Measurements from ENCODE around the gene WDR27. TPM values are rescaled to one million over a fixed set of nuclear protein-coding genes. Genes with fewer than 3 reads are reported as not detected.

The WDR27 gene
- total RNA-seq, 2 donors from 2014 or later = 17.8 to 53.1 TPM

- H3K36me3 ChIP-seq = no peaks in the 10 kb centered on the region
- intact Hi-C loops (cut with DNase I) = no loop called here
- H3K27me3 ChIP-seq (replicated peaks; ENCODE audit: insufficient read depth) = no peaks in the 10 kb centered on the region
- no peak overlapping the region for H3K27ac ChIP-seq
- WGBS = 95% methylated on average over 19 of the region's 19 CpGs
- no peaks in the 10 kb centered on the region for H3K9me3 ChIP-seq
- no peaks in the 10 kb centered on the region for H3K4me1 ChIP-seq (replicated peaks)
- TF ChIP-seq POLR2A (IDR thresholded peaks at IDR 0.05) = no peak
- no peak overlapping the region for H3K4me3 ChIP-seq
- no peak for DNase-seq (ENCODE audit: low spot score)
These were observed 62.9 kb downstream of the WDR27 start for GRCh38 chr6:169638915-169639314.

- Histone ChIP-seq H3K4me1 (replicated peaks) (no peaks in the 10 kb centered on the region), H3K9me3 (no peaks in the 10 kb centered on the region), H3K27ac (no peak overlapping the region), H3K27me3 (replicated peaks; ENCODE audit: insufficient read depth) (no peaks in the 10 kb centered on the region), H3K36me3 (no peaks in the 10 kb centered on the region), H3K4me3 (no peak overlapping the region)
- TF ChIP-seq CTCF (IDR thresholded peaks at IDR 0.05) (no peak), POLR2AphosphoS5 (IDR thresholded peaks at IDR 0.05) (no peak), POLR2A (IDR thresholded peaks at IDR 0.05) (no peak)
- intact Hi-C loops (cut with DNase I) = no loop called here
- 98% methylated on average over 14 of the region's 14 CpGs for WGBS
- DNase-seq (ENCODE audit: low spot score) = no peak
These were observed 63.4 kb downstream of the WDR27 start for GRCh38 chr6:169638388-169638787.

- DNase-seq (ENCODE audit: low spot score) = no peak
- Histone ChIP-seq H3K27me3 (replicated peaks; ENCODE audit: insufficient read depth) (no peaks in the 10 kb centered on the region), H3K4me3 (no peak overlapping the region), H3K4me1 (replicated peaks) (no peaks in the 10 kb centered on the region), H3K27ac (no peak overlapping the region), H3K9me3 (no peaks in the 10 kb centered on the region), H3K36me3 (no peaks in the 10 kb centered on the region)
- WGBS = 96% methylated on average over 12 of the region's 12 CpGs
- intact Hi-C loops (cut with DNase I) = no loop called here
- TF ChIP-seq POLR2A (IDR thresholded peaks at IDR 0.05) = no peak
- no peak for TF ChIP-seq POLR2AphosphoS5 (IDR thresholded peaks at IDR 0.05)
- TF ChIP-seq CTCF (IDR thresholded peaks at IDR 0.05) = no peak
These were observed 66.5 kb downstream of the WDR27 start for GRCh38 chr6:169635345-169635744.

- H3K36me3 ChIP-seq = no peaks in the 10 kb centered on the region
- H3K9me3 ChIP-seq = no peaks in the 10 kb centered on the region
- intact Hi-C loops (cut with DNase I) = no loop called here
These were observed 69.0 kb downstream of the WDR27 start for GRCh38 chr6:169632841-169633240.

GRCh38 chr6:169629256-169629655, 72.6 kb downstream of the WDR27 start:
- intact Hi-C loops (cut with DNase I) = no loop called here
- H3K9me3 ChIP-seq = no peaks in the 10 kb centered on the region
- no peak for DNase-seq (ENCODE audit: low spot score)
- TF ChIP-seq POLR2AphosphoS5 (IDR thresholded peaks at IDR 0.05) (no peak), CTCF (IDR thresholded peaks at IDR 0.05) (no peak), POLR2A (IDR thresholded peaks at IDR 0.05) (no peak)
- H3K4me1 ChIP-seq (replicated peaks) = no peaks in the 10 kb centered on the region
- H3K4me3 ChIP-seq = no peak overlapping the region
- WGBS = 92% methylated on average over 4 of the region's 4 CpGs
- H3K27ac ChIP-seq = no peak overlapping the region
- H3K27me3 ChIP-seq (replicated peaks; ENCODE audit: insufficient read depth) = no peaks in the 10 kb centered on the region
- H3K36me3 ChIP-seq = no peaks in the 10 kb centered on the region

More at GRCh38 chr6:169632841-169633240, 69.0 kb downstream of the WDR27 start:
- 97% methylated on average over 11 of the region's 11 CpGs for WGBS
- H3K27me3 ChIP-seq (replicated peaks; ENCODE audit: insufficient read depth) = no peaks in the 10 kb centered on the region
- no peak overlapping the region for H3K4me3 ChIP-seq
- H3K27ac ChIP-seq = no peak overlapping the region
- no peak for DNase-seq (ENCODE audit: low spot score)
- TF ChIP-seq POLR2AphosphoS5 (IDR thresholded peaks at IDR 0.05) = no peak
- no peak for TF ChIP-seq POLR2A (IDR thresholded peaks at IDR 0.05)
- TF ChIP-seq CTCF (IDR thresholded peaks at IDR 0.05) = no peak
- no peaks in the 10 kb centered on the region for H3K4me1 ChIP-seq (replicated peaks)

Measured in prostate gland (tissue), 2 donors.